Mucosa of gallbladder (tissue), 1 donor: Measurements from ENCODE around the gene QSOX2. TPM values are rescaled to one million over a fixed set of nuclear protein-coding genes. Genes with fewer than 3 reads are reported as not detected.

Source experiments
- DNase-seq: peaks from one replicate; pipeline ENCODE4 v3.0.0-alpha.2; 2020; ENCODE audit warnings: low spot score
- total RNA-seq: library from RNA; stranded (reverse); gene quantifications from one replicate; pipeline ENCODE4 v1.2.1, GENCODE V29; 2021
- donor health status: DM: no; HTN: no; CAD: no.

Gene QSOX2
- total RNA-seq, 1 donor from 2014 or later = 8.4 TPM

DNA sequence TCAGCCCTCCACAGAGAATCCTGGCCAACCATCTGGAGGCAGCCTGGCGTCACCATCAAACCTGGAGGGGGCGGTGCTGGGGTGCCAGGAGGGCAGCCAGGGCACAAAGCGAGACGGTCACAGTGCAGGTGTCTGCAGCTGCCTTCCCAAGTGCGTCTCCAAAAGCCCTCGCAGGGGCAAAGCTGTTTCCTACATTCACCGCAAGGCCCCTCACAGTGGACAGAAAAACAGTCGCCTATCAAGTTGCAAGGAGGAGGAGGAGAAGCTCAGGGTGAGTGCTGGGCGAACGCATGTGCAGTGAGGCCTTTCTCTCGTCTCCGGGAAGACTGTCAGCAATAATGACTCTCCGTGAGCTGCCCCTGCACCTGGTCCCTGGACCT, 22.7 kb downstream of the QSOX2 start:
- DNase-seq = no peak

DNA sequence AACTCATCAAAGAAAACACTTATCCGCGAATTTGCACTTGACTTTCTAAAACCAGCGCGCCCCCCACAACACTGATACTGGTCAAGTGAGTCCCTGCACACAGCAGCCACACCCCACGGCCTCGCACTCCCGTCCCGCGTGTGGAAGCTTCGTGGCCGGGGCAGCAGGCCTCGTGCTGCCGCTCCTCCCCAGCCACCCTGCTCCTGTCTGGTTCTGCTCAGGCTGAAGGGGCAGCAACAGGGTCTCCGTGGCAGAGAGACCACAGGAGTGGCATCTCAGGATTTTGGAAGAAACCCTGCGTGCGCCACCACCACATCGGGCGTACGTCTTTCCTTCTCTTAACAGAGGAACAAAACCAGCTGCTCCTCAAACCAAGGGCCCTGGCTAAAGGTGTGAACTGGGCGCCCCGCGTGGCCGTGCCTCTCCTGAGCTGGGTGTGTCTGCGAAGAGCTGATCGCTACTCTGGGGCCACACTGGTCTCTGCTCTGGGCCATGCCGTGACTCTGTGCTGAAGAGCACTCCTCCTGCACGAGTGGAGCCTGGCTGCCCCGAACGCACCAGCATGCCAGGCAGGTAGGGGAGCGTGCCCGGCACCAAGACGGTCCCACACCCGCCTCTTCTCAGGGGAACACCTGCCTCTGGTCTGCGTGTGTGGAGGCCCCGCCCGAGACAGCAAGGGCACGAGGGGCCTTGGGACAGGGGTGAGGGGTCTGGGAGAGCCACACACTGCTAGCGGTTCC, 23.3 kb downstream of the QSOX2 start:
- DNase-seq = no peak

GRCh38 chr9:136220017-136220729, 25.4 kb downstream of the QSOX2 start:
- DNase-seq = no peak

- DNase-seq = no peak
Observed at GRCh38 chr9:136219276-136219675, 26.3 kb downstream of the QSOX2 start.

GRCh38 chr9:136218673-136219072, 26.9 kb downstream of the QSOX2 start:
- DNase-seq = no peak

GRCh38 chr9:136218271-136218670, 27.3 kb downstream of the QSOX2 start:
- DNase-seq = no peak

DNA sequence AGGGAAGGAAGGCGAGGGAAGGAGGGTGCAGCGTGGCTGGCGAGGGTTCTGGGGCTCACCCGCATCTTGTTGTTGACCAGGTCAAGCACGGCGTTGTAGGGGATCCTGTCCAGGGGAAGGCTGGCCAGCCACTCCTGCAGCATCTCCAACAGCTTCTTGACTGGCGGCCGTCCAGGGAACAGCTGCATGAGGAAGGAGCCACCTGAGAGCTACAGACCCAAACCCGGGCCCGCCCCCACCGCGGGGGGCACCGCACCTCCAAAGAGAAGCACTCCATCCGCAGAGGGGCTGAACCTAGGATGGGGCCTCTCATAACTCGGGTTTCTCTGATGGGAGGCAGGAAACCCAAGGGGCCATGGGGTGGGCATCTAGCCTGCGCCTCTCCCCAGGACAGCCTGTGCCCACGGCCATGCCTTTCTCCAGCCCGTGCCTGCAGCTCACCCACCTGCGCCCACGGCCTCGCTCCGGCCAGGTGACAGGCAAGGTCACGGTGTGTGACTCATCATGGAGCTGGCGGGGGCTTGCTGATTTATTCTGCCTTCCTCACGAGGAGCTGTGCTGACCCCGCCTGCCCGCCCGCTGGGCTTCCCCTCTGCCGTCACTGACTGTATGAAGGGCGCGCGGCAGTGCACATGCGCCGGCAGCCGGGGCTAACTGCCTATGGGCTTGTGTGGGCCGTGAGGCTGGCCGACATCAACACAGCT, 28.9 kb downstream of the QSOX2 start:
- no peak for DNase-seq

DNA sequence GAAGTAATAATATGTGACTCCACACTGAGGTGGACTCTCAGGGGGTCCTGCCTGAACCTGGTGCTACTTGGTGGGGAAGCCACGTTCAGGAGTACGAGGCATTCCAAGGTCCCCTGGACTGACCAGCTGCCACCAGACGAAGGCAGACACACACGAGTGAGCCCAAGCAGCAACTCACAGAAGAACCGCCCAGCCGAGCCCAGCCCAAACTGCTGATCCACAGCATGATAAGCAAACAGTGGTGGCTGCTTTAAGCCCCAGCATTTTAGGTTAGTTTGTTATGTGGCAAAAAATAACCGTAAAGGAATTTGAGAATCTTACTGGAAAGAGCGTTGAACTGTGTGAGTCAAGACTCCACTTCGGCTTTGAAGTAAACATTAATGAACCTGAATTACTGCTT, 31.9 kb downstream of the QSOX2 start:
- no peak for DNase-seq

- no peak for DNase-seq
Observed at GRCh38 chr9:136212345-136212950, 33.2 kb downstream of the QSOX2 start.

DNA sequence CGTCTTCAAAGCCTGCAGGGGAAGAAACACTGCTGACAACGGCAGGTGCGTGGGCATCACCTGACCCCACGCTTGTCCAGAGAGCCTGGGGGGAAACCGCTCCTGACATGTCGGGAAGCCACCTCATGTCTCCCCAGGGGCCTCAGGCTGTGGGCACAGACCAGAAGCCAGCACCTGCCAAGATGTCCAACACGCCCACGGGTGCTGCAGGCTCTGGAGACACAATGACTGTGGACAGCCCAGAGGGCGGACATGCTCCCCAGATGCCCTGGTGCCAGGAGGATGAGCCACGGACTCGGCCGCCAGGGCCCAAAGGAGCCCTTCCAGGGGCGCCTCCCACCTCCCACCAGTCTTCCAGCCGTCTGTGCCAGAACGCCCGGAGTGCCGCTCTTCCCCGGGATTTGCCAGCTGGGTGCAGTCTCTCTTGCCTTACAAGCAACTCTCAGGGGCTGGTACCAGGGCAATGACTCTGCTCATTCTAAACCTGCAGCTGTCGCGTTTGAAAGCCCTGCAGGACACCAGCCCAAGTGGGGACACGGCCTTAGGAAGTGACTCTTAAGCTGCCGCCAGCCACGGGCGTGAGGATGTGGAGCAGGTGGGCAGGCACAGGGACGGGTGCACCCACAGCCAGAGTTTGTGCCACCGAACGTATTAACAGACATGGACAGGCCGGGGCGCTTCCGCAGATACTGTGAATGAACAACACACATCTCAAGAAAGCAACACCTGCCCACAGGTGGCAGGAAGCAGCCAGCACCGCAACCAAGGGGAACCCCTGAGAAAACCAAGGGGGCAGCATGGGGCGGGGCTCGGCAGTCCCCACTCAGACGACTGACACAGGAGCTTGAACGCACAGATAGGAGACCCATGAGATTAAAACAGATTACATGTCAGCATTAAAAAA, 33.9 kb downstream of the QSOX2 start:
- no peak for DNase-seq

GRCh38 chr9:136211006-136211405, 34.6 kb downstream of the QSOX2 start:
- no peak for DNase-seq

- no peak for DNase-seq
Observed at GRCh38 chr9:136210276-136210675, 35.3 kb downstream of the QSOX2 start.

GRCh38 chr9:136209786-136210185, 35.8 kb downstream of the QSOX2 start:
- DNase-seq = no peak

GRCh38 chr9:136209232-136209631, 36.4 kb downstream of the QSOX2 start:
- no peak for DNase-seq

DNA sequence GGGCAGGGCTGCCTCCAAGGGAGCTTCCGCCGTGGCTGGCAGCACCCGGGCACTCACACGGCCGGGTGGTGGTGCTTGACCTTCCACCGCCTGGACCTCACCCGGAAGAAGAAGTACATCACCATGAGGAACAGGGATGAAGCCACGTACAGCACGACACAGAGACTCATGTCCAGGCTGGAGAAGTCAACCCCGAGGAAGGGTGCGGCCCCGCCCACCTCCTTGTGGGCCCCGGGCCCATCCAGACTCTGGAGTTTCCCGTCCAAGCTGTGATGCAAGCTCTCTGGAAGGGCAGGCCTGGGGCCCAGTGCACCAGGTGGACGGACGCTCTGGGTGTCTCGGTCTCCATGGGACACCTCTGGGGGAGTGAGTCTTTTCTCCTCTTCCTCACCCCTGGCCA, 36.9 kb downstream of the QSOX2 start:
- DNase-seq = no peak

- no peak for DNase-seq
Observed at GRCh38 chr9:136207616-136208015, 38.0 kb downstream of the QSOX2 start.

DNA sequence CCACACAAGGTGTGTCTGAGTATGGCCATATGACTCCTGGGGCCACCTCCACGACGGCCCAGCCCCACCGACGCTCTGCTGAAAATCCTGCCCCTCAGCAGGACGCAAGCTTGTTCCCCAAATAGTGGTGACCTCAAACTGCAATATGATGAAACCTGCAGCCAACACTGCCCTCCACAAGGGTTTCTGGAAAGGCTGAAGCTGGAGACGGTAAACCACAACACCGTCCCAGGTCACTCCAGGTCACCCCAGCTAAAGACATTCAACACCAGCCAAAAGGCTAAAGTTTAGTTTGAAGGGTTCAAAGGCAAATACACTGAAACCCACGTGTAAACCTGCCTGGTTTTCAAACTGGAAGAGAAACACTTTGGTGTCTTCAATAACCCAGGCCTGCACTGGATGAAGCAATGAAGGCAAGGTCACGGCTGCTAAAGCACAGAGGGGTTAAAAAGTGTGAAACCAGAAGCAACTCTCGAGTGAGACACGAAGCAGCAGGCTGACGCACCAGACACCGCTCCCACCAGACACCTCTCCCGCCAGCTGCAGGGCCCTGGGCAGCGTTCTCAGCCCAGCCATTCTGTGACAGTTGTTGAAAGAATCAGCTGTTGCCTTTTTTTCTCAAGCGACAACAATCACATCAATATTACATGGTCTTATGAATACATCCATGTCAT, 38.9 kb downstream of the QSOX2 start:
- DNase-seq = no peak

- DNase-seq = no peak
Observed at GRCh38 chr9:136205707-136205992, 40.0 kb downstream of the QSOX2 start.

DNA sequence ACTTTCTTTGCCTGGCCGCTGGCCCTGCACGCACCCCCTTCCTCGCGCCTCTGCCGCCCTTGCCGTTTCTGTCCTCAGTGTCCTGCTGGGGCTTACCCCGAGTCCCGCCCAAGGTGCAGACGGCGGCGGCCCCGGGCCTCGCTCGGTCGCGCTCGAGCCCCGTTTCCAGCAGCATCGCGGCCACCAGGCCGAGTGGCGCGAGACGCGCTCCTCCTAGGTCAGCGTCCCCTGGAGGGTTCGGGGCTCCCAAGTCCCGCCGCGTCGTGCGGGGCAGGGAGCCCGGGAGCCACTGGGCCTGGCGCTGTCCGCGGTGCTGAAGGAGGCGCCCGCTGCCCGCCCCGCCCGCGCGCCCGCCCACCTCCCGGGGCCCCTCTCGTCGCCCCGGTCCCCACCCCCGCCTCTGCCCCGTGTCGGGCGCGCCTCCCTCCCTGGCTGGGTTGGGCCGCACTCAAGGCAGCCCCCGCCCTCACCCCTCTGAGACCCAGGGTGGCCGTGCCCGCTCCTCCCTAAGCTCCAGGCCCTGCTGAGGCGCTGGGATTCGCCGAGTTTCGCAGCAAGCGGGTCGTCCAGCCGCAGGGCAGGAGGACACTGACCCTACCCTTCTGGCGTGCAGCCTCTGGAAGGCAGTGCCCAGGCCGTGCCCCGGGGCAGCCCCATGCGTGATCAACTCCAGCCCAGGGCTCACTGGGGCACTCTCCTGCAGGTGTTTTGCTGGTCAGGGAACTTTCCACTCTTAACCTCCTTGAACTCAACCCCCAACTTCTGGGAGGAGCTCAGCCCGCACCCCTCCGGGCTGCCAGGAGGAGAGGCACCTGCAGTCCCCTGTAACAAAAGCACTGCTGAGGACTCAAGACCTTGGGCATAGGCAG, 40.5 kb downstream of the QSOX2 start, which contains the start of gene LHX3:
Gene LHX3 (minus strand): TSS at position 291 of the 869 bp plus-strand sequence. CDS start 116 bp downstream, at position 175.
- no peak for DNase-seq
